Kasumi-1 (cell line): Measurements from ENCODE around the gene MICAL2.

Experiments used
- DNase-seq, 2 experiments: peaks; one replicate each; lab custom pipeline; 2025; lab: John Stamatoyannopoulos, UW

MICAL2 gene

GRCh38 chr11:12117200-12117599 lies 6.8 kb downstream of the MICAL2 start:
- no peak for DNase-seq

GRCh38 chr11:12117611-12118010 lies 7.2 kb downstream of the MICAL2 start:
- DNase-seq, result no peak

GRCh38 chr11:12118949-12119348 lies 8.6 kb downstream of the MICAL2 start:
- DNase-seq, result peak; percentile 25 to 52

- no peak for DNase-seq
These were observed 9.1 kb downstream of the MICAL2 start for GRCh38 chr11:12119502-12119901.

GRCh38 chr11:12120031-12121008 lies 9.9 kb downstream of the MICAL2 start:
- DNase-seq, result no peak

- no peak for DNase-seq
These were observed 10.6 kb downstream of the MICAL2 start for GRCh38 chr11:12121011-12121410.

- no peak for DNase-seq
These were observed 11.1 kb downstream of the MICAL2 start for GRCh38 chr11:12121517-12121916.

- DNase-seq, result peak in 1 of 2 experiments; percentile 9
These were observed 11.7 kb downstream of the MICAL2 start for GRCh38 chr11:12122083-12122482.

GRCh38 chr11:12123273-12123672 lies 12.9 kb downstream of the MICAL2 start:
- no peak for DNase-seq

- DNase-seq, result no peak
These were observed 13.4 kb downstream of the MICAL2 start for GRCh38 chr11:12123799-12124198.

GRCh38 chr11:12124306-12124705 lies 13.9 kb downstream of the MICAL2 start:
- DNase-seq, result no peak

GRCh38 chr11:12125609-12126149 lies 15.3 kb downstream of the MICAL2 start:
- DNase-seq, result no peak

- peak; percentile 18 to 43 for DNase-seq
These were observed 16.1 kb downstream of the MICAL2 start for GRCh38 chr11:12126344-12127019.

- no peak for DNase-seq
These were observed 17.0 kb downstream of the MICAL2 start for GRCh38 chr11:12127206-12127898.

- DNase-seq, result peak in 1 of 2 experiments; percentile 6
These were observed 17.9 kb downstream of the MICAL2 start for GRCh38 chr11:12128301-12128751.

GRCh38 chr11:12129227-12129626 lies 18.8 kb downstream of the MICAL2 start:
- no peak for DNase-seq

GRCh38 chr11:12130180-12130980 lies 20.0 kb downstream of the MICAL2 start:
- no peak for DNase-seq

- no peak for DNase-seq
These were observed 21.8 kb downstream of the MICAL2 start for GRCh38 chr11:12131943-12132789.

- DNase-seq, result no peak
These were observed 22.4 kb downstream of the MICAL2 start for GRCh38 chr11:12132790-12133145.

GRCh38 chr11:12133547-12134235 lies 23.3 kb downstream of the MICAL2 start:
- DNase-seq, result no peak
